A549 (cell line): ENCODE measurements around the gene RHEB. TPM values are rescaled to one million over a fixed set of nuclear protein-coding genes. Genes with fewer than 3 reads are reported as not detected.

Experiments
- ATAC-seq, 2 experiments: fragments of 200-7000 bp in 1 of 2; fragments of >200 bp in 1 of 2; cut with Nextera tagmentation in 1 of 2; cut with Tn5 transposase in 1 of 2; 3 replicates each; pipeline versions ENCODE4 v1.8.0 to v1.9.1; 2018 to 2020; ENCODE audit warnings: mild to moderate bottlenecking in 1 of 2, moderate library complexity in 1 of 2
- CTCF ChIA-PET: fragments of 300-600 bp; sonication (Branson Sonifier 250); formaldehyde crosslinking; extraction: SDS; loops from one replicate; lab custom pipeline; 2021; ENCODE audit warnings: antibody characterized with exemption, inconsistent platforms; lab: Yijun Ruan, JAX
- POLR2A ChIA-PET: fragments of 350-600 bp; formaldehyde crosslinking; extraction: SDS; loops from one replicate; lab custom pipeline; 2021; ENCODE audit warnings: antibody characterized with exemption, inconsistent platforms; lab: Yijun Ruan, JAX
- DNase-seq, 2 experiments: peaks; one replicate each; pipeline versions ENCODE4 v3.0.0 to v3.0.0-alpha.2; 2011 to 2016; ENCODE audit warnings: low read depth in 1 of 2, low spot score in 1 of 2
- FAIRE-seq: peaks from 2 replicates; lab custom pipeline; 2011; peaks lifted over from hg19 to GRCh38; lab: Jason Lieb, UNC
- H3K27ac ChIP-seq, 2 experiments: fragments of >200 bp; sonication (Bioruptor Twin); formaldehyde crosslinking; 3 replicates each; pipeline ENCODE4 v1.5.1; 2016 to 2017
- H3K4me1 ChIP-seq: fragments of >200 bp; sonication (Bioruptor Twin); formaldehyde crosslinking; 3 replicates; pipeline ENCODE4 v1.6.1; 2016
- H3K4me2 ChIP-seq: fragments of >200 bp; sonication (Bioruptor Twin); formaldehyde crosslinking; 3 replicates; pipeline ENCODE4 v1.6.1; 2016
- H3K4me3 ChIP-seq: fragments of >200 bp; sonication (Bioruptor Twin); formaldehyde crosslinking; 3 replicates; pipeline ENCODE4 v1.5.1; 2016
- H3K9me3 ChIP-seq: fragments of >200 bp; sonication (Bioruptor Twin); formaldehyde crosslinking; 3 replicates; pipeline ENCODE4 v1.6.1; 2016
- CEBPB ChIP-seq, 2 experiments: fragments of >200 bp in 1 of 2; sonication (Bioruptor Twin) in 1 of 2; formaldehyde crosslinking in 1 of 2; IDR thresholded peaks; 2 replicates each; pipeline ENCODE4 v1.6.1; 2012 to 2016
- FOSL2 ChIP-seq, 2 experiments: fragments of 450-650 bp in 1 of 2; fragments of >200 bp in 1 of 2; sonication (Bioruptor Twin) in 1 of 2; formaldehyde crosslinking; IDR thresholded peaks; 2 replicates each; pipeline versions ENCODE4 v1.5.0 to v1.6.1; 2016 to 2020; ENCODE audit warnings: mild to moderate bottlenecking in 1 of 2, moderate library complexity in 1 of 2
- GATA3 ChIP-seq: IDR thresholded peaks from 2 replicates; pipeline ENCODE4 v1.6.1; 2012; ENCODE audit warnings: borderline replicate concordance
- JUNB ChIP-seq: fragments of >200 bp; sonication (Bioruptor Twin); formaldehyde crosslinking; IDR thresholded peaks from 2 replicates; pipeline ENCODE4 v1.6.1; 2016
- KDM1A ChIP-seq: fragments of 200-600 bp; sonication (generic); IDR thresholded peaks from 2 replicates; pipeline ENCODE4 v1.6.1; 2016; ENCODE audit warnings: low read depth, mild to moderate bottlenecking
- MAFK ChIP-seq: fragments of 450-650 bp; IDR thresholded peaks from 2 replicates; pipeline ENCODE4 v1.6.1; 2014; ENCODE audit not compliant: partially characterized antibody
- MYC ChIP-seq: IDR thresholded peaks from 2 replicates; pipeline ENCODE4 v1.6.1; 2012; ENCODE audit warnings: mild to moderate bottlenecking, inconsistent platforms, low read length, improper control_type of control experiment, borderline replicate concordance
- RAD21 ChIP-seq, 2 experiments: fragments of >200 bp in 1 of 2; sonication (Bioruptor Twin) in 1 of 2; formaldehyde crosslinking in 1 of 2; IDR thresholded peaks in 1 of 2; conservative IDR thresholded peaks in 1 of 2; 2 replicates in 1 of 2; 3 replicates in 1 of 2; pipeline ENCODE4 v1.6.1; 2012 to 2018; ENCODE audit warnings: inconsistent platforms in 1 of 2
- ZNF302 ChIP-seq: fragments of 250-450 bp; sonication (Bioruptor Pico); IDR thresholded peaks from 2 replicates; pipeline ENCODE4 v1.9.0; 2021; ENCODE audit warnings: inconsistent platforms, mild to moderate bottlenecking, moderate library complexity
- ZSCAN20 ChIP-seq: fragments of 250-450 bp; sonication (Bioruptor Pico); IDR thresholded peaks from 2 replicates; pipeline ENCODE4 v1.8.0; 2022; ENCODE audit warnings: mild to moderate bottlenecking, moderate library complexity
- WGBS: methylation state at CpG from one replicate; pipeline ENCODE4 v1.1.6; 2017; ENCODE audit errors: missing lambda C conversion rate; 5-methylcytosine and 5-hydroxymethylcytosine counted together
- polyA plus RNA-seq, 4 experiments: library from polyadenylated mRNA; depleted of rRNA in 3 of 4; stranded (reverse); fragments of >200 nt; fragmentation: RNase III in 1 of 4; extraction: RNeasy Plus Mini Kit Qiagen cat#74134 plus additional on column Dnase treatment in 1 of 4; gene quantifications; 2 replicates in 3 of 4; 3 replicates in 1 of 4; pipeline ENCODE4 v1.2.3, GENCODE V29; 2011 to 2017
- TF ChIP-seq, protein P1 (sequence below): fragments of >200 bp; sonication (Bioruptor Twin); formaldehyde crosslinking; IDR thresholded peaks from 2 replicates; pipeline ENCODE4 v1.6.1; 2016
- TF ChIP-seq, protein P2 (sequence below): IDR thresholded peaks from 2 replicates; pipeline ENCODE4 v1.6.1; 2012; ENCODE audit warnings: low read depth, borderline replicate concordance
- TF ChIP-seq, protein P3 (sequence below): fragments of 250-450 bp; sonication (Bioruptor Pico); IDR thresholded peaks from 2 replicates; pipeline ENCODE4 v1.5.0; 2020; ENCODE audit warnings: low read depth, mild to moderate bottlenecking, moderate library complexity

RHEB gene
- polyA plus RNA-seq, 2 of the 4 experiments (the other 2 are of a cell fraction) = 110 to 198 TPM

DNA sequence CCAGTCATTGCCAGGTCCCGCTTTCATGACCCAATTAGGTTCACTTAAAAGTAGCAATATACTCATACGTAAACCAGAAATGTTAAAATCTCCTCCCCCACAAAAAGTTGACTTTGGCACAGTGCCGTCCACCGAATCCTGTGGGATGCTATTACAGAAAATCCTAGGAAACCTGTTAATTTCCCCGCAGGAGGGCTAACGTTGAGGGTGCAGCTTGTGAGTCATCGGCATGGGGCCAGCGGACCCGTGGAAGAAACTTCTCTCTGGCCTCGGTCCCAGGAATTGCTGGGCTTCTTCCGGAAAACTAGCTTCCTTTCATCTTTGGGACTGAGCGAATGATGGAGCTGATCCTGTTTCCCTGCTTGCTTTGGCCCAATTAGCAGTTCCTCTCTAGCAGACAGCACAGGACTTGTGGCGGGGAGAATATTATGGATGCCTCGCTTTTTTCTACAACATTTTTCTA lies 93.2 kb downstream of the RHEB start (continued):
- TF ChIP-seq FOSL2 (IDR thresholded peaks at IDR 0.05) = peak; percentile 77
- peak; percentile 84 for TF ChIP-seq FOSL2 (CRISPR knock-in tag; IDR thresholded peaks at IDR 0.05)
- TF ChIP-seq JUNB = peak; percentile 66
- TF ChIP-seq MAFK = no peak
- TF ChIP-seq, protein P1, sequence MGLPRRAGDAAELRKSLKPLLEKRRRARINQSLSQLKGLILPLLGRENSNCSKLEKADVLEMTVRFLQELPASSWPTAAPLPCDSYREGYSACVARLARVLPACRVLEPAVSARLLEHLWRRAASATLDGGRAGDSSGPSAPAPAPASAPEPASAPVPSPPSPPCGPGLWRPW = no peak
- no peak for TF ChIP-seq KDM1A

DNA sequence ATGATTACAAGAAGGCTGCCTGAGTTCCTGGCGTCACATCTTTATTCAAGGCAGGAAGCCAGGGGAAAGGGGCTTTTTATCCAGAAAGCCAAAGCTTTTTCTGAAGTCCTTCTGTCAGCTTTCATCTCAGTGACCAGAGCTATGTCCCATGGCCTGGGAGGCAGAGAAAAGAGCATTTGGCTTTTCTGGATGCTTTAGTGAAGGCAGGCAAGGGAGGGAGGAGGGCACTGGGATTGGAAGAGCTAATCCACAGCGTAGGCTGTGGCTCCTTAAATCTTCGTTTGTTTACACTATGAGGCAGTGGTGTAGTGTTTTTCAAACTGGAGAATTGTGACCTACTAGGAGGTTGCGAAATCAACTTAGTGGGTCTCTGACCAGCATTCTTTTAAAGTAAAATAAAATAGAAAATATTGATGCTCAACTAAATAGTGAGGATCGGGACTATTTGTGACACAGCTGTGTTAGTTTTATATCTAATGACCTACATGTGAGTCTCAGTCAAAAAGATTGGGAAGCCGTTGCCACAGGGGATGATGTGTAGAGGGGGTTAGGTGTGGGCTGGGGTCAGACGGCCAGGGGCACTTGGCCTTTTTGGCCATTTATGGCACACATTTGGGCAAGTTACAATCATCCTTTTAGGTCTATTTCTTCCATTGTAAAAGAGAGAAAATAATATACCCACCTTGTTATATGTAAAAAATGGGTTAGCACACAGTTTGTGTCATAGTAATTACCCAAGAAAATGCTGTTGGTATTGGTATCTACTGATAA lies 93.8 kb downstream of the RHEB start:
- Histone ChIP-seq H3K4me2 (peak overlapping the region; percentile 87), H3K4me1 (peaks cover 53% of the 10 kb centered on the region), H3K9me3 (peaks cover 15% of the 10 kb centered on the region), H3K4me3 (0 out of 3 replicates have a peak overlapping the region, but pooled peaks have one; percentile 18), H3K27ac (peak overlapping the region; percentile 81 to 85)
- FAIRE-seq = no peak
- POLR2A ChIA-PET = no interaction called here
- CTCF ChIA-PET = interaction anchor here (1.1 to 2.6 kb wide), 5 partner anchors 9 to 75 kb away, joined by 4 to 14 read pairs (median 6); no protein-coding TSS in a partner anchor
- ATAC-seq = peak; percentile 42 to 48; a peak in 3 of 6 replicates
- TF ChIP-seq CEBPB (IDR thresholded peaks at IDR 0.05) = peak; percentile 84 to 90; a peak in 3 of 4 replicates
- TF ChIP-seq, protein P2, sequence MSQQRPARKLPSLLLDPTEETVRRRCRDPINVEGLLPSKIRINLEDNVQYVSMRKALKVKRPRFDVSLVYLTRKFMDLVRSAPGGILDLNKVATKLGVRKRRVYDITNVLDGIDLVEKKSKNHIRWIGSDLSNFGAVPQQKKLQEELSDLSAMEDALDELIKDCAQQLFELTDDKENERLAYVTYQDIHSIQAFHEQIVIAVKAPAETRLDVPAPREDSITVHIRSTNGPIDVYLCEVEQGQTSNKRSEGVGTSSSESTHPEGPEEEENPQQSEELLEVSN = no peak
- peak in 1 of 2 experiments; percentile 52 for DNase-seq
- WGBS = 53% methylated on average over 7 of the region's 7 CpGs

DNA sequence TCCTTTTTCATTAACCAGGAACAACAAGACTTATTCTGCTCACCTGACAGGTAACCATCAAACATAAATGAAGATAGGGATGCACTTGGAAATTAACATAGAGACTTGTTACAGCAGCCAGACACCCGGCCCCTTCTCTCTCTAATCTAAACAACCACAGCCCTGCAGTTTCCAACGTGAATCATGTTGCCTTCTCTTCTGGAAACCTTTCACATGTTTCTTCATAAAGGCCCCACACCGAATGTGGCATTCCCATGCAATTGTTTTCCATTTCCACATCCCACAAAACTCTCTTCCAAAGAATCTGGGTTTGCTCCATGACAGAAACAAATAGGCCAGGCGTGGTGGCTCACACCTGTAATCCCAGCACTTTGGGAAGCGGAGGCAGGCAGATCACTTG lies 94.9 kb downstream of the RHEB start:
- ATAC-seq (no peak), DNase-seq (no peak), FAIRE-seq (no peak)
- WGBS = 78% methylated on average over 5 of the region's 5 CpGs
- POLR2A ChIA-PET = no interaction called here
- peaks cover 49% of the 10 kb centered on the region for H3K4me1 ChIP-seq
- TF ChIP-seq, protein P3, sequence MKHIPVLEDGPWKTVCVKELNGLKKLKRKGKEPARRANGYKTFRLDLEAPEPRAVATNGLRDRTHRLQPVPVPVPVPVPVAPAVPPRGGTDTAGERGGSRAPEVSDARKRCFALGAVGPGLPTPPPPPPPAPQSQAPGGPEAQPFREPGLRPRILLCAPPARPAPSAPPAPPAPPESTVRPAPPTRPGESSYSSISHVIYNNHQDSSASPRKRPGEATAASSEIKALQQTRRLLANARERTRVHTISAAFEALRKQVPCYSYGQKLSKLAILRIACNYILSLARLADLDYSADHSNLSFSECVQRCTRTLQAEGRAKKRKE (CRISPR knock-in tag) = no peak
- TF ChIP-seq MYC (no peak), RAD21 (conservative IDR thresholded peaks at IDR 0.05 in 1 of 2, IDR thresholded peaks at IDR 0.05 in 1 of 2) (no peak), ZNF302 (CRISPR knock-in tag) (no peak), MAFK (no peak)
- CTCF ChIA-PET = interaction anchor here (1.1 to 2.6 kb wide), 3 partner anchors 8 to 25 kb away, joined by 4 to 14 read pairs (median 6); no protein-coding TSS in a partner anchor
- H3K27ac ChIP-seq = peak overlapping the region; percentile 81 to 85; a peak in 4 of 6 replicates
- H3K4me3 ChIP-seq = no peak overlapping the region
- H3K4me2 ChIP-seq = no peak overlapping the region
- H3K9me3 ChIP-seq = peaks cover 25% of the 10 kb centered on the region

DNA sequence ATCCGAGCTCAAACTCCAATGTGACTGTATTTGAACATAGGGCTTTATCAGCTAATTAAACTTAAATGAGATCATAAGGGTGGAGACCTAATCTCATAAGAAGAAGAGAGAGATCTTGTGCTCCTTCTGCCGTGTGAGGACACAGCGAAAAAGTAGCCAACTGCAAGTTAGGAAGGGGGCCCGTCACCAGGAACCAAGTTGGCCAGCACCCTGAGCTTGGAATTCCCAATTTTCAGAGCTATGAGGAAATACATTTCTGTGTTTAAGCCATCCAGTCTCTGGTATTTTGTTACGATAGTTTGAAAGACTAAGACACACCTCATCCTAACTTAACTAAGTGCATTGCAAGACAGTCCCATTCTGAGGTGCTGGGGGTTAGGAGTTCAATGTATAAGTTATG lies 95.8 kb downstream of the RHEB start:
- Histone ChIP-seq H3K27ac (peak overlapping the region in 1 of 2 experiments; percentile 85; a peak in 4 of 6 replicates), H3K4me2 (no peak overlapping the region), H3K4me3 (no peak overlapping the region), H3K9me3 (peaks cover 30% of the 10 kb centered on the region), H3K4me1 (peaks cover 40% of the 10 kb centered on the region)
- no peak for TF ChIP-seq KDM1A
- no peak for TF ChIP-seq GATA3
- TF ChIP-seq ZSCAN20 (CRISPR knock-in tag) = no peak
- CTCF ChIA-PET = interaction anchor here (2.8 kb wide), 1 partner anchor 24 kb away, joined by 22 read pairs; no protein-coding TSS in a partner anchor
- POLR2A ChIA-PET = no interaction called here
- WGBS = 89% methylated on average over 5 of the region's 5 CpGs
- DNase-seq (no peak), ATAC-seq (no peak), FAIRE-seq (no peak)
